Astrocyte (in vitro differentiated cells and primary cell): ENCODE data around the gene ZNF583.

Experiments used
- EZH2 ChIP-seq: IDR thresholded peaks from 2 replicates; pipeline ENCODE4 v1.6.1; 2012; ENCODE audit warnings: mild to moderate bottlenecking, low read length, inconsistent platforms; ENCODE audit not compliant: insufficient read depth
- TF ChIP-seq, protein P1 (sequence below): IDR thresholded peaks from 2 replicates; pipeline ENCODE4 v1.5.1; 2011; ENCODE audit warnings: low read depth, mild to moderate bottlenecking, inconsistent platforms, low read length, moderate library complexity; ENCODE audit not compliant: insufficient read depth

DNA sequence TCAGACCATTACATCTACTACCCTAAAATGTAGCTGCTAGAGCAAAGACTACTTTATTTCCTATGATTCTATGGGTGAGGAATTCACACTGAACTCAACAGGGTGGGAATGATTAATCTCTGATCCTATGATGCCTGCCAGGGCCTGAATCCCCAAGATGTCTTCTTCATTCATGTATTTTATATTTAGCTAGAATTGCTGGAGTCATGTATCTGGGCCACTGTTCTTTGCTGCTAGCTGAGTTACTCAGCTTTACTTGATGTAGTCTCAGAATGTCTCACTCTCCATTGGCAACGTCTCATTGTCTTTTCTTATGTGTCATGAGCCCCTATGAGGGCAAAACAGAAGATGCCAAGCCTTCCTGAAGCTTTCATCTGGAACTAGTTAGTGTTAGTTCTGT, 31.9 kb upstream of the ZNF583 start:
- TF ChIP-seq EZH2, result no peak
- TF ChIP-seq, protein P1, sequence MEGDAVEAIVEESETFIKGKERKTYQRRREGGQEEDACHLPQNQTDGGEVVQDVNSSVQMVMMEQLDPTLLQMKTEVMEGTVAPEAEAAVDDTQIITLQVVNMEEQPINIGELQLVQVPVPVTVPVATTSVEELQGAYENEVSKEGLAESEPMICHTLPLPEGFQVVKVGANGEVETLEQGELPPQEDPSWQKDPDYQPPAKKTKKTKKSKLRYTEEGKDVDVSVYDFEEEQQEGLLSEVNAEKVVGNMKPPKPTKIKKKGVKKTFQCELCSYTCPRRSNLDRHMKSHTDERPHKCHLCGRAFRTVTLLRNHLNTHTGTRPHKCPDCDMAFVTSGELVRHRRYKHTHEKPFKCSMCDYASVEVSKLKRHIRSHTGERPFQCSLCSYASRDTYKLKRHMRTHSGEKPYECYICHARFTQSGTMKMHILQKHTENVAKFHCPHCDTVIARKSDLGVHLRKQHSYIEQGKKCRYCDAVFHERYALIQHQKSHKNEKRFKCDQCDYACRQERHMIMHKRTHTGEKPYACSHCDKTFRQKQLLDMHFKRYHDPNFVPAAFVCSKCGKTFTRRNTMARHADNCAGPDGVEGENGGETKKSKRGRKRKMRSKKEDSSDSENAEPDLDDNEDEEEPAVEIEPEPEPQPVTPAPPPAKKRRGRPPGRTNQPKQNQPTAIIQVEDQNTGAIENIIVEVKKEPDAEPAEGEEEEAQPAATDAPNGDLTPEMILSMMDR, result no peak
